ENCODE results near the gene PNPLA6.
A peak's percentile ranks its signal among the peaks of the same experiment; 100 is the strongest.

PNPLA6 gene

DNA sequence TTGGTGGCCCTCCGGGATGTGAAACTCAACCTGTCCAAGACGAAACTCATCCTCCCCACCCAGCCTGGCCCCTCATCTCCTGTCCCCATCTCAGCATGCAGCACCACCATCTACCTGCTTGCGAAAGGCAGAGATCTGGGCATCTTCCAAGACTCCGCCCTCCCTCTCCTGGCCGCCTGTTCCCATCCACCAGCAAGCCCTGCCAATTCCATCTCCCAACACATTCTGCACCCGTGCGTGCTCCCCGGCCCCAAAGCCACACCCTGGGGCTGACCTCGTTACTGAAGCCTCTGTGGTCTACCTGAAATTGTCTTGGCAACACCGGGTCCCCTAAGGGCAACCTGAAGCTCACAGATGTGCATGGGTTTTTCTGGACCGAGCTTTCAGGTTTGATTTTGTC is 46.9 kb downstream of the PNPLA6 start:
- no peak overlapping the region for H3K4me3 Mint-ChIP-seq
- no peak for ATAC-seq (replicated peaks; ENCODE audit: extremely low read depth, poor library complexity, severe bottlenecking)

DNA sequence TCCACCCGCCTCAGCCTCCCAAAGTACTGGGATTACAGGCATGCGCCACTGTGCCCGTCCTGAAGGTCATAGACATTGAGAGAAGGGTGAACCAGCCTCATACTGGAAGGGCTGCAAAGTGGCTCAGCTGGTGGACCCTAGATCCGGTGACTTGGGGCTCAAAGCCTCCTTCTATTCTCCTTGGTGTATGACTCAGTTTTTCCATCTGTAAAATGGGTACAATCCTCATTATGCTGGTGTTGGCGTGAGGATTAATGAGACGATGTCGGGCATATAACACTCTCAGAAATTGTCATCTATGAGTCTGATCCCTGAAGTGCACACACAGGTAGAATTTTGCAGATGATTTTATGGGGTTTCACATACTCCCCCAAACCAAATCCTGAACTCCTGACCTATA is 54.3 kb downstream of the PNPLA6 start:
- no peak overlapping the region for H3K27ac Mint-ChIP-seq (ENCODE audit: low read depth)

More for the DNA sequence above, 46.9 kb downstream of the PNPLA6 start:
- Mint-ChIP-seq H3K36me3 (ENCODE audit: insufficient read depth) (peaks cover 5% of the 10 kb centered on the region), H3K9me3 (no peaks in the 10 kb centered on the region), H3K27ac (ENCODE audit: low read depth) (peak overlapping the region; percentile 82), H3K4me1 (no peaks in the 10 kb centered on the region), H3K27me3 (peaks cover 26% of the 10 kb centered on the region)
- no peak for DNase-seq (ENCODE audit: low spot score in 2 of 2)

DNA sequence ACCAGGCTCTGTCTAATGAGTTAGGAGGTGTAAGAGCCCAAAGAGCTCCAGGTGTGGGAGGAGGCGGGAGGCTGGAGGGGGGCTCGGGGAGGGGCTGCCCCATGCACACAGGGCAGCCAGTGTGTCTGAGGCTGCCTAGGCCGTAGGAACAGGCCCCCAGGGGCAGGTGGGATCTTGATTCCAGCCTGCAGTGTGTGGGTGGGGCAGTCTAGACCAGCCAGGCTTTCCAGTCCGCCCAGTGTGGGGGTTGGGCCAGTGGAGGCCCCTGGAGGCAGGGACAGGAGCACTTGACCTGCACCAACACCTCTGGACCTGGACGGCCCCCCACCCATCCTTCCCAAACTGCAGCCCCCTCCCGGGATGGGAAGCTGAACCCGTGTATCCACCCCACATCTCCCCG is 54.7 kb downstream of the PNPLA6 start:
- peaks cover 1% of the 10 kb centered on the region for H3K36me3 Mint-ChIP-seq (ENCODE audit: insufficient read depth)
- ATAC-seq (replicated peaks; ENCODE audit: extremely low read depth, poor library complexity, severe bottlenecking) (no peak), DNase-seq (ENCODE audit: low spot score in 2 of 2) (no peak)
- no peaks in the 10 kb centered on the region for H3K9me3 Mint-ChIP-seq
- H3K4me3 Mint-ChIP-seq = no peak overlapping the region
- H3K27ac Mint-ChIP-seq (ENCODE audit: low read depth) = no peak overlapping the region
- peaks cover 42% of the 10 kb centered on the region for H3K27me3 Mint-ChIP-seq
- peaks cover 3% of the 10 kb centered on the region for H3K4me1 Mint-ChIP-seq

More for the DNA sequence above, 54.3 kb downstream of the PNPLA6 start:
- no peaks in the 10 kb centered on the region for H3K9me3 Mint-ChIP-seq
- no peak overlapping the region for H3K4me3 Mint-ChIP-seq
- no peaks in the 10 kb centered on the region for H3K36me3 Mint-ChIP-seq (ENCODE audit: insufficient read depth)
- DNase-seq (ENCODE audit: low spot score in 2 of 2) (no peak), ATAC-seq (replicated peaks; ENCODE audit: extremely low read depth, poor library complexity, severe bottlenecking) (no peak)
- H3K4me1 Mint-ChIP-seq = no peaks in the 10 kb centered on the region
- H3K27me3 Mint-ChIP-seq = peaks cover 42% of the 10 kb centered on the region

DNA sequence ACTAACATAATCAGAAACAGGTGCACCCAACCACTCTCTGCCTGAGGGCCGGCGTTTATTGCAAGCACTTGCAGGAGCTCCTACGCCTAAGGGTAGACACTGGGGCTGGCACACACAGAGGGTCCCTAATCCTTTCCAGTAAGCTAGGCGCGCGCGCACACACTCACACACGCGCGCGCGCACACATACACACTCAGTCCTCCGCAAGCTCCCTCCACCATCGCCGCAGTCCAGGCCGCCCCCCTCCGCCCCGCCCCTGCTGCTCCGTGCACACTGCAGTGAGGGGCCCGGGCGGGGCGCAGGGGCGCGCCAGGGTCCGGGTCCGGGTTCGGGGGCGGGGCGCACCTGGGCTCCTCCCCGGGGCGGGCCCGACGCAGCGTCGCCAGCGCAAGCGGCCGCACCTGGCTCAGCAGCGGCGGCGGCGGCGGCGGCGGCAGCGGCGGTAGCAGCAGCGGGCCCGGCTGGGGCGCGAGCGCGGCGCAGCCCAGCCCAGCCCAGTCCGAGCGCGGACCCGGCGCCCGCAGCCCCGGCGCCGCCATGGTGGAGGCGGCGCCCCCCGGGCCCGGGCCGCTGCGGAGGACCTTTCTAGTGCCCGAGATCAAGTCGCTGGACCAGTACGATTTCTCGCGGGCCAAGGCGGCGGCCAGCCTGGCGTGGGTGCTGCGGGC is 60.1 kb downstream of the PNPLA6 start, which contains the start of gene CAMSAP3:
Gene CAMSAP3 (plus strand): TSS at position 398 of the 668 bp plus-strand sequence. CDS start 140 bp downstream, at position 538.
- Mint-ChIP-seq H3K27ac (ENCODE audit: low read depth) (no peak within 1 kb of the TSS), H3K36me3 (ENCODE audit: insufficient read depth) (peaks cover 2% of the 10 kb centered on the region), H3K27me3 (peaks cover 65% of the 10 kb centered on the region), H3K4me1 (peaks cover 11% of the 10 kb centered on the region), H3K4me3 (peak within 1 kb of the TSS; percentile 72), H3K9me3 (no peaks in the 10 kb centered on the region)
- ATAC-seq (replicated peaks; ENCODE audit: extremely low read depth, poor library complexity, severe bottlenecking) = peak; percentile 46
- no peak for DNase-seq (ENCODE audit: low spot score in 2 of 2)

DNA sequence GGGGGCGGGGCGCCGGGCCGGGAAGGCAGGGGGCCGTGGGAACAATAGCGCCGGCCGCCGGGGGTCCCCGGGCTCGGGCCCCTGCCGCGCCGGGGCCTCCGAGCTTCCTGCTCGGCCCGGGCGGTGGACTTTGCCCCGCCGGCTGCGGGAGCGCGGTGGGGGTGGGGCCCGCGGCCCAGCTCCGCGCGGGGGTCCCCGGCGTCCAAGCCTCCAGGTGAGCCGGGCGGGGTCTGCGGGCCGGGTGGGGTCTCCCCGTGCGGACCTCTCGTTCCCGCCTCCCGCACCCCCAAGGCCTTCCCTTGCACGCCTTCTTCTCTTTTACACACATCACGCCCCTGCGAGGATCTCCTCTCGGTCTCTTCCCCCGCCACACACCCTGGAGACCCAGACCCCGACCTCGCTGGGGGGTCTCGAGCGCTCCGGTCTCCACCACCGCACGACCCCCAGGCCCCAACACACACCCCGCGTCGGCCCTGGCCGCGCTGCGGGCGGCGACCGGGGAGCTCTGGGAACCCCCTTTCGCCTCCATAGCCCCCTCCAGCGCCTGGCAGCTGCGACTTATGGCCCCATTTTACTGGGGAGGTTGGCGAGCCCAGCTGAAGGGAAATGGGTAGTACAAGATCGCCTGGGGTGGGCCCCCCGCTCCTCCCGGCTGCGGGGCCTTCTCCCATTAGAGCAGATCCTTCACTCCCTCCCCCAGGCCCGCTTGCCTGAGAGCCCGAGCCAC is 60.9 kb downstream of the PNPLA6 start:
- DNase-seq (ENCODE audit: low spot score in 2 of 2) (no peak), ATAC-seq (replicated peaks; ENCODE audit: extremely low read depth, poor library complexity, severe bottlenecking) (no peak)
- H3K27me3 Mint-ChIP-seq = peaks cover 65% of the 10 kb centered on the region
- no peak overlapping the region for H3K27ac Mint-ChIP-seq (ENCODE audit: low read depth)
- H3K9me3 Mint-ChIP-seq = no peaks in the 10 kb centered on the region
- peaks cover 2% of the 10 kb centered on the region for H3K36me3 Mint-ChIP-seq (ENCODE audit: insufficient read depth)
- H3K4me3 Mint-ChIP-seq = peak overlapping the region; percentile 72
- H3K4me1 Mint-ChIP-seq = peaks cover 11% of the 10 kb centered on the region

DNA sequence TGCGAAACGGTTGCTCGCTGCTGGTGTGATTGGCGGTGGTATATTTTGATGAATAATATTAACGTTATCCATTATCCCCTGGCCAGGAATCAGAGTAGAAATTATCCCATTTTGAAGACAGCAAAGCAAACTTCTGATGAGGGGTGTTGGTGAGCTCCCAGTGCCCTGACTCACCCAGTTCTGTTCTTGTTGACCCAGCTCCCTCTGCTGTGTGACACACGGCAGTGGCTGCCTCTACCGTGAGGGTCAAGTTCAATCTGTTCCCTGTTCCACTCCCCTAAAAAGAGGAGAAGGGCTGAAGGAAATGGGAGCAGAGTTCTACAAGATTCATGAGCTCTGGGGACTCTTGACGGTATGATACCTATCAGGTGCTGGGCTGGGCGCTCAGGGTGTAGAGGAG is 62.2 kb downstream of the PNPLA6 start:
- Mint-ChIP-seq H3K36me3 (ENCODE audit: insufficient read depth) (peaks cover 2% of the 10 kb centered on the region), H3K4me1 (peaks cover 11% of the 10 kb centered on the region), H3K27ac (ENCODE audit: low read depth) (no peak overlapping the region), H3K27me3 (peaks cover 67% of the 10 kb centered on the region), H3K9me3 (no peaks in the 10 kb centered on the region), H3K4me3 (no peak overlapping the region)
- DNase-seq (ENCODE audit: low spot score in 2 of 2) = no peak
- ATAC-seq (replicated peaks; ENCODE audit: extremely low read depth, poor library complexity, severe bottlenecking) = no peak

DNA sequence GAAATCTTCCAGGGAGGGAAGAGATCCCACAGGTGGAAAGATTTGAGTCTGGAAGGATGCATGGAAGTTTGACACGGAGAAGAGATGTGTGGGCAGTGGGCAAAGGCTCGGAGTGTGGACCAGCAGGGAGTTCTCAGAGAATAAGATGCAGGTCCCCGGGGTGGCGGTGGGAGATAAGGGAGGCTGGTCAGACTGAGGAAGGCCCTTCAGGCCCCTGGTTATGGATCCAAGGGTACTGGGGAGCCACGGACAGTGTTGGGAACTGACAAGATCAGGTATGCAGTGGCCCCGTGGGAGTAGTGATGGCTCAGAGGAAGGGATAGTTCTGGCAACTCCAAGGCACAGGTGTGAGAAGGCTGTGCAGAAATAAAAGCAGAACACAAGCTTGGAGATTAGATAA is 62.7 kb downstream of the PNPLA6 start:
- Mint-ChIP-seq H3K27me3 (peaks cover 67% of the 10 kb centered on the region), H3K27ac (ENCODE audit: low read depth) (no peak overlapping the region), H3K4me3 (no peak overlapping the region), H3K9me3 (no peaks in the 10 kb centered on the region), H3K4me1 (peaks cover 11% of the 10 kb centered on the region), H3K36me3 (ENCODE audit: insufficient read depth) (peaks cover 2% of the 10 kb centered on the region)
- no peak for DNase-seq (ENCODE audit: low spot score in 2 of 2)
- ATAC-seq (replicated peaks; ENCODE audit: extremely low read depth, poor library complexity, severe bottlenecking) = no peak

DNA sequence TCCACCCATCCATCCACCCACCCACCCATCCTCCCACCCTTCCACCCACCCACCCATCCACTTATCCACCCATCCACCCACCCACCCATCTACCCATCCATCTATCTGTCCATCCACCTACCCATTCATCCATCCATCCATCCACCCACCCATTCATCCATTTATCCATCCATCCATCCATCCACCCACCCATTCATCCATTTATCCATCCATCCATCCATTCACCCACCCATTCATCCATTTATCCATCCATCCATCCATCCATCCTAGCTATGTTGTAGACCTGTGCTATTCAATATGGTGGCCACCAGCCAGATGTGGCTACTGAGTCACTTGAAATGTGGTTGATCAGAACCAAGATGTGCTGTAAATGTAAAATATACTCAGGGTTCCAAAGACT is 65.2 kb downstream of the PNPLA6 start:
- H3K4me1 Mint-ChIP-seq = peaks cover 5% of the 10 kb centered on the region
- DNase-seq (ENCODE audit: low spot score in 2 of 2) (no peak), ATAC-seq (replicated peaks; ENCODE audit: extremely low read depth, poor library complexity, severe bottlenecking) (no peak)
- H3K27ac Mint-ChIP-seq (ENCODE audit: low read depth) = no peak overlapping the region
- no peak overlapping the region for H3K4me3 Mint-ChIP-seq
- H3K27me3 Mint-ChIP-seq = peaks cover 65% of the 10 kb centered on the region
- H3K36me3 Mint-ChIP-seq (ENCODE audit: insufficient read depth) = peaks cover 2% of the 10 kb centered on the region
- no peaks in the 10 kb centered on the region for H3K9me3 Mint-ChIP-seq

DNA sequence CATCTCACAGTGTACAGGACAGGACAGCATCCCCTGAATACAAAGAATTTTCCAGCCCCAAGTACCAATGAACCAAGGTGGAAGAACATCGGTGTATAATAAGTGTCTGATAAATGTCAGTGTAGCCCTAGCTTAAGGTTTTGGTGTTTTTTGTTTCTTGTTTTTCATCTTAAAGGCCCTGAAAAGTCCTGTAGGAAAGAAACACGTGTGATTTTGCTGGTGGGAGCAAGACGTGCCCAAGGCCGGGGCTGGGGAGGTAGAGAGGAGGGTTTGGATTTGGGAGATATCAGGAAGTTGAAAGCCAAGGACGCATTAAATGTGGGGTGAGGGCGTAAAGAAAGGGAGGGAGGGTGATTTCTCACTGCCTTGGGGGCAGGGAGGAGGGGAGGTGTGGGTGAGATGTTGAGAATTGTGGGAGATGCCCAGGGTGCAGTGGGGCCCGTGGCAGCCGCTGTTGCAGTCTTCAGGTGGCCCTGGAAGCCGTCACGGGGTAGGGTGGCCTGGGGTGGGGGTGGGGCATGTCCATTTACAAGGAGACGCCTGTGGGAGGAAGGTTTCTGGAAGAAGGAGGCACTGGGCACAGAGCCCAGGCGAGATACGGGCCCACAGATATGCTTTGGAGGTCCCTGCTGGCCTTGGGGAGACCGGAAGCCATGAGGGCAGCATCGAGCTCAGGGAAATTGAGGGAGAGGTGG is 66.9 kb downstream of the PNPLA6 start:
- Mint-ChIP-seq H3K4me3 (no peak overlapping the region), H3K4me1 (no peaks in the 10 kb centered on the region), H3K27me3 (peaks cover 56% of the 10 kb centered on the region), H3K36me3 (ENCODE audit: insufficient read depth) (peaks cover 2% of the 10 kb centered on the region), H3K27ac (ENCODE audit: low read depth) (no peak overlapping the region), H3K9me3 (no peaks in the 10 kb centered on the region)
- no peak for DNase-seq (ENCODE audit: low spot score in 2 of 2)
- ATAC-seq (replicated peaks; ENCODE audit: extremely low read depth, poor library complexity, severe bottlenecking) = no peak

DNA sequence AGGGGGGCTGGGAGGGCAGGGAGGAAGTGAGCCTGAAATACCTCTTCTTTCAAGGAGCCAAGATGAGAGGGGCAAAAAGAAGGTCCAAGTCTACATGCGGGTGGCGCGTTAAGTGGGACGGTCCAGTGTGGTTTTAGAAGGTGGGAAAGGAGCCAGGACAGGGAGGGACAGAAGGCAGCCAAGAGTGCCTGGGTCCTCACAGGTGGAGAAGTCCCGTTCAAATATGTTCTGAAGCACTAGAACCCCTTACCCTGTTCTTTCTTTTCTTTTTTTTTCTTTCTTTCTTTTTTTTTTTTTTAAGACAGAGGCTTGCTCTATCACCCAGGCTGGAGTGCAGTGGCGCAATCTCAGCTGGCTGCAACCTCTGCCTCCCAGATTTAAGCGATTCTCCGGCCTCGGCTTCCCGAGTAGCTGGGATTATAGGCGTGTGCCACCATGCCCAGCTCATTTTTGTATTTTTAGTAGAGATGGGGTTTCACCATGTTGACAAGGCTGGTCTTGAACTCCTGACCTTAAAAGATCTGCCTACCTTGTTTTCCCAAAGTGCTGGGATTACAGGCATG is 67.5 kb downstream of the PNPLA6 start:
- H3K27me3 Mint-ChIP-seq = peaks cover 50% of the 10 kb centered on the region
- no peak for ATAC-seq (replicated peaks; ENCODE audit: extremely low read depth, poor library complexity, severe bottlenecking)
- no peaks in the 10 kb centered on the region for H3K4me1 Mint-ChIP-seq

DNA sequence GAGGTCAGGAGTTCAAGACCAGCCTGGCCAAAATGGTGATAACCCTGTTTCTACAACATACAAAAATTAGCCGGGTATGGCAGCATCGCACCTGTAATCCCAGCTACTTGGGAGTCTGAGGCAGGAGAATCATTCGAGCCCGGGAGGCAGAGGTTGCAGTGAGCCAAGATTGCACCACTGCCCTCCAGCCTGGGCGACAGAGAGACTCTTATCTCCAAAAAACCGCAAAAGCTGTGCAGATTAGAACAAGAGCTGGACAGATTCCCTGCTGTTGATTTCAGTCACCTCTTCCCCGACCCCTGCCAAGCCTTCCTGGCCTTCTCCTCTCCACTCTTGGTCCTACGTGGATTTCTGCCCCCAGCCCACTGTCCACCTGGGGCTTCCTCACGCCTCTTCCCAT is 68.4 kb downstream of the PNPLA6 start:
- H3K27ac Mint-ChIP-seq (ENCODE audit: low read depth) = no peak overlapping the region
- H3K9me3 Mint-ChIP-seq = no peaks in the 10 kb centered on the region
- H3K27me3 Mint-ChIP-seq = peaks cover 41% of the 10 kb centered on the region
- H3K4me1 Mint-ChIP-seq = no peaks in the 10 kb centered on the region
- ATAC-seq (replicated peaks; ENCODE audit: extremely low read depth, poor library complexity, severe bottlenecking) (no peak), DNase-seq (ENCODE audit: low spot score in 2 of 2) (no peak)
- H3K36me3 Mint-ChIP-seq (ENCODE audit: insufficient read depth) = peaks cover 2% of the 10 kb centered on the region
- no peak overlapping the region for H3K4me3 Mint-ChIP-seq

More for the DNA sequence above, 67.5 kb downstream of the PNPLA6 start:
- no peak for DNase-seq (ENCODE audit: low spot score in 2 of 2)
- Mint-ChIP-seq H3K4me3 (no peak overlapping the region), H3K36me3 (ENCODE audit: insufficient read depth) (peaks cover 2% of the 10 kb centered on the region), H3K9me3 (no peaks in the 10 kb centered on the region), H3K27ac (ENCODE audit: low read depth) (no peak overlapping the region)

DNA sequence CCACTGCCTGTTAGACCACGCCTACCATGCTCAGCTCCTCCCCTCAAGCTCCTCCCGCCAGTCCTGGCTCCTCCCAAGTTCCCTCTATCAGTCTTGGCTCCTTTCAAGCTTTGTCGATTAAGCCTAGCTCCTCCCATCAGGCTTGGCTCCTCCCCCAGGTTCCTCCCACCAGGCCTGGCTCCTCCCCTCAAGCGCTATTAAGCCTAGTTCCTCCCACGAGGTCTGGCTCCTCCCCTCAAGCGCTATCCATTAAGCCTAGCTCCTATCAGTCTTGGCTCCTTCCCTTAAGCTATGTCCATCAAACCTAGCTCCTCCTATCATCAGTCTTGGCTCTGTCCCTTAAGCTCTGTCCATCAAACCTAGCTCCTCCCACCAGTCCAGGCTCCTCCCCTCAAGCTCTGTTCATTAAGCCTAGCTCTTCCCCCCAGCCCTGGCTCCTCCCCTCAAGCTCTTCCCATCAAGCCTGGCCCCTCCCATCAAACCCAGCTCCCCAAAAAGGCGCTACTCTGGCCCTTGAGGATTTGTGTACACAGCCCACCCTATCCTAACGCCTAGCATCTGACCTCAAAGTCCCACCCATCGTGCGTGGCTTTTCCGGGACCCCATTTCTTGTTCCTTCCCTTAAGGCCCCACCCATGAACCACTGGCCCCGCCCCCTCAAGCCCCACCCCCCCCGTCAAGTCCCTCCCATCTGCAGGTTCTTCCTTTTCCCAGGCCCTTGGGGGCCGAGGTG is 70.1 kb downstream of the PNPLA6 start:
- no peak overlapping the region for H3K27ac Mint-ChIP-seq (ENCODE audit: low read depth)
- no peaks in the 10 kb centered on the region for H3K4me1 Mint-ChIP-seq
- H3K27me3 Mint-ChIP-seq = peaks cover 40% of the 10 kb centered on the region
- no peak for DNase-seq (ENCODE audit: low spot score in 2 of 2)
- no peaks in the 10 kb centered on the region for H3K9me3 Mint-ChIP-seq
- no peak overlapping the region for H3K4me3 Mint-ChIP-seq
- peaks cover 3% of the 10 kb centered on the region for H3K36me3 Mint-ChIP-seq (ENCODE audit: insufficient read depth)
- no peak for ATAC-seq (replicated peaks; ENCODE audit: extremely low read depth, poor library complexity, severe bottlenecking)

All from central memory CD8-positive, alpha-beta T cell (primary cell).